K562 (cell line): ENCODE measurements around the gene KCNN3. TPM values are rescaled to one million over a fixed set of nuclear protein-coding genes. Genes with fewer than 3 reads are reported as not detected.
A peak's percentile ranks its signal among the peaks of the same experiment; 100 is the strongest.

ENCODE experiments used
- CTCFL ChIP-seq: IDR thresholded peaks from 2 replicates; pipeline ENCODE4 v1.6.1; 2011; ENCODE audit warnings: borderline replicate concordance, low read depth, mild to moderate bottlenecking, moderate library complexity, low read length; ENCODE audit not compliant: insufficient read depth, poor library complexity, severe bottlenecking
- ESRRA ChIP-seq: fragments of 450-650 bp; IDR thresholded peaks from 2 replicates; pipeline ENCODE4 v1.6.1; 2014; ENCODE audit warnings: low read depth, mild to moderate bottlenecking, moderate library complexity, borderline replicate concordance
- REST ChIP-seq, 2 experiments: fragments of 450-650 bp; formaldehyde crosslinking in 1 of 2; IDR thresholded peaks; 2 replicates each; pipeline versions ENCODE4 v1.4.0 to v1.6.1; 2014 to 2020; ENCODE audit warnings: mild to moderate bottlenecking in 2 of 2, borderline replicate concordance in 1 of 2, low read depth in 1 of 2
- polyA plus RNA-seq, 8 experiments: library from polyadenylated mRNA; depleted of rRNA in 4 of 8; stranded (reverse) in 5 of 8; unstranded in 3 of 8; fragments of >200 nt; fragmentation: Nextera tagmentation in 2 of 8; fragmentation: Illumina TruSeq in 1 of 8; extraction: Ambion mirVana in 2 of 8; extraction: Trizol in 1 of 8; gene quantifications; 2 replicates each; pipeline versions ENCODE4 v1.2.1 to v1.2.3, GENCODE V29; 2011 to 2014; ENCODE audit warnings: inconsistent platforms in 1 of 8, missing spikeins in 1 of 8
- total RNA-seq, 7 experiments: library from RNA; depleted of rRNA in 6 of 7; stranded (reverse); fragments of >200 nt in 6 of 7; fragmentation: Illumina TruSeq in 2 of 7; extraction: Trizol in 2 of 7; gene quantifications; 2 replicates each; pipeline versions ENCODE4 v1.2.1 to v1.2.3, GENCODE V29; 2011 to 2021; ENCODE audit warnings: low replicate concordance in 1 of 7

KCNN3 gene
- total and polyA plus RNA-seq, 9 of the 15 experiments (the other 6 are each of a cell fraction or from before 2014, with no cell fraction given), result 0.02 to 0.03 TPM; not detected in 7

GRCh38 chr1:154895798-154896197 lies 25.7 kb upstream of the KCNN3 start (continued):
- TF ChIP-seq REST (IDR thresholded peaks at IDR 0.05; ENCODE audit: borderline replicate concordance) (no peak), REST (CRISPR knock-in tag; IDR thresholded peaks at IDR 0.05; ENCODE audit: low read depth) (no peak), ESRRA (peak; percentile 93), CTCFL (no peak)
